NCI-H2196 (cell line): ENCODE results near the gene SERGEF.

Experiments
- DNase-seq: peaks from one replicate; lab custom pipeline; 2025; ENCODE audit not compliant: unreplicated experiment; lab: John Stamatoyannopoulos, UW

Gene SERGEF

DNA sequence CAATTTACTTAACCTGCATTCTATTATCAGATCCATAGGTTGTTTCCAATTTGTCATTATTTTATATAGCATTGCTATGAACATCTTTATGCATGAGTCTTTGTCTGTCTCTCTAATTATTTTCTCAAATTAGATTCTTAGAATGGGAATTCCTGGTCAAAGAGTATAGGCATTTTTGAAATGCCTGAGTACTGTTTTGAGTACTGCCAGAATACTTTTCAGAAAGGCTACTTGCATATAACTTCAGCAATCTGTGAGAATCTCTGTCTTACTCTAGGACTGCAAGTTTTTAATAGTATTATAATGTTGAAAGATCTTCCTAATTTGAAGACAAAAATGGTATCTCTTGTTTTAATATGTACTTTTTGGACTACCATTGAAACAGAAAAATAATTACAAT lies 221.7 kb downstream of the SERGEF start:
- DNase-seq: no peak

GRCh38 chr11:17790453-17790852 lies 222.4 kb downstream of the SERGEF start:
- no peak for DNase-seq

- no peak for DNase-seq
Observed at GRCh38 chr11:17788084-17788483, 224.8 kb downstream of the SERGEF start.

GRCh38 chr11:17786824-17787525 lies 225.9 kb downstream of the SERGEF start:
- DNase-seq: no peak

DNA sequence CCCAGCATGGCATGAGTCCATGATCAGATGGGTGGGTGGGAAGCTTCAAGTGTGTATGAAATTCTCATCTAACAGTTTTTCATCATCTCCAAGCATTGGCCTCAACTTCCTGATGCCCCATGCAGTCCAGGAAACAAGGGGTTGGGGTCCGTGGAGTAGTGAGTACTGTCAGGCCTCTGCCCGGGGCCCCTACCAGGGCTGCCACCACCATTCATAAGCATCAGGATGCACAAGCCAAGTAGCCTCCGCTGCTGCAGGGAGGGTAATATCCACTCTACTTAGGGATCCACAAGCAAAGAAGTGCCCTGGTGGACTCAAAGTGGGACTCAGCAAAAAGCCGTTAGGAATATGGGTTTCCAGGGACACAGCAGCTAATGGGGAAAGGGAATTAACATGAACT lies 229.0 kb downstream of the SERGEF start:
- DNase-seq: no peak

DNA sequence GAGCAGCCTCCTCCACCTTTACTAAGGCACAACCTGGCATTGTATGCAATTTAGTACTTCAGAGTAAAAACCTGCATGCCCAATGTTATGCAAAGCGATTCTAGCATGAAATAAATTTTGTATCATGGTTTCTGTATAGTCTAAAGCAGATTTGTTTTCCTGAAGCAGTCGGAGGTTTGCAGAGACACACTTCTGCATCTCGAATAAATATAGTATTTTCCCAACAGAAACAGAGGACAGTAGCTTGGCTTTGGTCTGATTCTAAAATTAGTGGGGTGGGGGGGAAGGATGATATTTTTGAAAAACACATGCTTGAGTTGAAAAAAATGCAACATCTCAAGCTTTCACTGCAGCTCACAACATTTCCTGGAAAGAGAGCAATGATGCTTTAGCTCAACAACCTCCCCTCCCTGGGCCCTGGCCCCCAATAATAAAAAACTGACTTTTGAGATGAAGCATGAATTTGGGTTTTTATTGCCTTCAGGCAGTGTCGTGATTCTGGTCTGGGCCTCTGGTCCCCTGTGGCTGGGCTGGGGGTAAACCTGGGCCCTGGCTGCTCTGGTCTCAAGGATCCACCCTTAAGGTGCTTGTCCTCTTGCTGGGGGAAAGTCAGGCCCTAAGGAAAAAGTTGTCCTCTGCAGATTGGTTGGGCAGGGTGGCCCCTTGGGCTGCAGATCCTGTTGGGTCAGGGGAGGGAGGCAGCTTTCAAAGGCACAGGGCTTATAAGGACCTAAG lies 230.1 kb downstream of the SERGEF start:
- no peak for DNase-seq

GRCh38 chr11:17782145-17782544 lies 230.7 kb downstream of the SERGEF start:
- DNase-seq: no peak

GRCh38 chr11:17781626-17782025 lies 231.2 kb downstream of the SERGEF start:
- DNase-seq: no peak

DNA sequence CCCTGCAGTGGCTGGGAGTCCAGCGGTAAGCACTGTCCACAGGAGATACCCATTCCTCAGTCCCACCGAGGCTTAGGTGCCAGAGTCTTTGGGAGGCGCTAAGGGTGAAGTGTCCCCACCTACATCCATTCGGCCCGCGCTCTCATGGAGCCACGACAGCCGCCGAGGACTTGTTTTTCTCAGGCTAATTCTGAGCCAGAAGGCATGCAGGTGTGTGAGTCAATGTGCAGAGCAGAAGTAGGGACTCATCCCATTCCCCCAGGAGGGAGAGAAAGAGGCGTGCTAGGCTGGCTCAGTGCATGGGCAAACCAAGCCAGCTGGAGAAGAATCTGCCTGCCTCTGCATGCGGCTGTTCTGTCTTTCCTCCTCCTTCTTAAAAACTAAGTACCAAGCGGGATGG lies 231.6 kb downstream of the SERGEF start:
- no peak for DNase-seq

GRCh38 chr11:17780668-17781067 lies 232.2 kb downstream of the SERGEF start:
- DNase-seq: no peak

DNA sequence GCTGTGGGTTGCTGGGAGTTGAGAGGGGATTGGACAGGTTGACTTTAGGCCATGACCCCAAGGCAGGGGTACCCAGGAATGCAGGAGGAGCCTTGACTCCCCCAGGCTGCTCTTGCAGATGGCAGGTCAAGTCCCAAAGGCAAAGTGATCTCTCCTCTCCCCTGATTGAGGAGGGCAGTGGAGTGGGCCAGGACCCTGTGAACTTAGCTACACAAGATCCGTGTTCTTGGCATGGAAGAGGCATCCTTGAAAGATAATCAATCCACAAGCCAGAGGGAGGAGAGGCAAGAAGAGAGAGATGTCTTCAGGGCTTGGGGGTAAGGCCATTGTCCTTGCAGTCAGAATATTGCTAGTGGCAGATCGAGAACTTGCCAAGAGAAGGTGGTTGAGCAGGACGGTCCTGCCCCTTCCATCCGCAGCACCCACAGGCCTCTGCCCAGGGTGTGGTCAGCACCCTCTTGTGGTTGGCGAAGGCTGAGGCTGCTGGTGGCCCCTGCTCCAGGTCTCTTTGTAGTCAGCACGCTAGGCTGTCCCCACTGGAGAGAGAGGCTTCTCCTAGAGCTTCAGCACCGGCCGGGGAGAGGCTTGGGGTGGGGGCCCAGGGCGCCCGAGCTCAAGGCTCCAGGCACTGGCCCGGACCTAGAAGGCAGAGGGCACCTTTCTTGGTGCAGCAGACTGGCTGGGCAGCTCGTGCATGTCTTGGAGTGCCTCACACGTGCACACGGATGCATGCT lies 232.8 kb downstream of the SERGEF start:
- no peak for DNase-seq

- no peak for DNase-seq
Observed at GRCh38 chr11:17778956-17779860, 233.6 kb downstream of the SERGEF start.

GRCh38 chr11:17778352-17778751 lies 234.5 kb downstream of the SERGEF start:
- DNase-seq: no peak

DNA sequence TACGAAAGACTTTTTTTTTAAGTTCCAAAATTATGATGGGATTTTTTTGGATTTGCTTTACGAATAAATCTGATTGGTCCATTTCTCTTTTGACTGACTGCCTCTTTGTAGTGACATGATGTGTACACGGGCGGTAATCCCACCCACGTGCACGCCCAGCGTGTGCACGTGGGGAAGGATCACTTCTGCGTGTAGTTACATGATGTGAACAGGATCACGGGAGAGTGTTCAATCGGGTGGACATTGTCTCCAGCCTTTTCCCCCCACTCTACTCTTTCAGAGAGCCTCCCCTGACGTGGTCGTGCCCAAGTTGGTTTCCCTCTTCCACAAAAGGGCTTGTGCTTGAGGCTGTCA lies 235.1 kb downstream of the SERGEF start:
- DNase-seq: no peak

DNA sequence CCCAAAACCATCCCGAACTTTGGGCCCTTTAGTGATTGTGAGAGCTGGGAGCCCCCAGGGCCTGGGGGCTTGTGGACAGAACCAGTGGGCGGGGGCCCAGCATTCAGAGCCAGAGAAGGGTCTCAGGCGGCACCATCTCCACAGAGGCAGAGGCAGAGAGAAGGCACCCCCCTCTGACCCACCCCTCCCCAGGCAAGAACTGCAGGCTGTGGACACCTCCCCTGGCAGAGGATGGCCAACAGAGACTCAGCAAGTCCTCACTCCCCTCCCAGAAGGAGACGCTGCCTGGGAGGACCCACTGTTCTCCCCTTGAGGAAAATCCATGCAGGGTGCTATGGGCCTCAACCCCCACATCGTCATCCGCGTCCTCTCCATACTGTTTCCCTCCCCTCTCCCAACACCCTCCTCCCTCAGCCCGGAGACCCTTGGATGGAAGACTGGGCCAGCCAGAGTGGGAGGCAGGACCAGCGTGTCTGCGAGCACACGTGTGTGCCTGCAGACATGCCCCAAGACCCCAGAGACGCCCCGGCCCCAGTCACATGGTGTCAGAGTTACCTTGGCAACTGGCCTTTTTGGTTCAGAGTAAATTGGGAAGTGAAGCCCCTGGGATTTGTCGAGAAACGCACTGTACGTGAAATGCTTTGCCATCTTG lies 235.6 kb downstream of the SERGEF start:
- no peak for DNase-seq

- no peak for DNase-seq
Observed at GRCh38 chr11:17776212-17776875, 236.5 kb downstream of the SERGEF start.

DNA sequence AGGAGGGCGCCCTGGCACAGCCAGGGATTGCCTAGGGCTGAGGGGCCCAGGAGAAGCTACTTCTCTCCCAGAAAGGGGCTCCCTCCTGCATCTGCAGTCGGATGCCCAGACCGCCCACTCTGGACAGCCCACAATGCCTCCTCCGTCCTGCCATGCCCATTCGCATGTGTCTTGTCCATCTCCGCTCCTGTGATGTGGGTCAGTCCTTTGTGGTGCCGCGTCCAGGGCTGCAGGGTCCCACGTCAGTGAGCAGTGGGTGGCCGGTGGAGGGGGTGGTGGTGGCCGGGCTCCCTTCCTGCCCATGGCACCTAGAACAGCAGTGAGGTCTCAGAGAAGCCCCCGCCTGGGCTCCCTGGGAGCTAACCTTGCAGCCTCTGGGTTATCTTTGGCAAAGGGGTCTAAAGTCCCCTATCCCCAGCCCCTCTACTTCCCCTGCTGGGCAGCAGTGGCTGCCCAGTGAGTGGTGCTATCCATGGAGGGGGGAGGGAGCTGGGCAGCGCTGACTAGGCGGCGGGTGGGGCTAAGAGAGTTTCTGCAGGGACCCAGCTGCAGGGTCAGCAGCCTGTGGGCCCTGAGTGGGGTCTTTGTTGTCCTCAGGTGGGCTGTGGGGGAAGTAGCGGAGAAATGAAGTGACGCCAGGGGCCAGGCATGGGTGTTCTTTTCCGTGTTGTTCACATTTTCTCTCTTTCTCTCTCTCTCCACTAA lies 237.2 kb downstream of the SERGEF start:
- no peak for DNase-seq

DNA sequence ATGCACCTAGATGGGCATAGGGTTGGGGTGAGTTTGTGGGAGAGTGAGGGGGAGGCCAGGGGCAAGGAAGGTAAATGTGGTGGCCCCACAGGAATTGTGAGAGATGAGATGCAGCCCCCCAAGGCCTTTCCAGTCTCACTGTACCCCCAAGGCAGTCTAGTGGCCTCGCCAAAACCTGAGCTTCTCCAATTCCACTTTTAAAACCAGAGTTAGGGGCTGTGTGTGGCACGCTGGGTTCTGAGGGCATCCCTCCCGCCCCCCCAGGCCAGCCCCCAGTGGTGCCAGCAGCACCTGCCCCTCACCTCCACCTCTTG lies 237.9 kb downstream of the SERGEF start:
- DNase-seq: no peak

DNA sequence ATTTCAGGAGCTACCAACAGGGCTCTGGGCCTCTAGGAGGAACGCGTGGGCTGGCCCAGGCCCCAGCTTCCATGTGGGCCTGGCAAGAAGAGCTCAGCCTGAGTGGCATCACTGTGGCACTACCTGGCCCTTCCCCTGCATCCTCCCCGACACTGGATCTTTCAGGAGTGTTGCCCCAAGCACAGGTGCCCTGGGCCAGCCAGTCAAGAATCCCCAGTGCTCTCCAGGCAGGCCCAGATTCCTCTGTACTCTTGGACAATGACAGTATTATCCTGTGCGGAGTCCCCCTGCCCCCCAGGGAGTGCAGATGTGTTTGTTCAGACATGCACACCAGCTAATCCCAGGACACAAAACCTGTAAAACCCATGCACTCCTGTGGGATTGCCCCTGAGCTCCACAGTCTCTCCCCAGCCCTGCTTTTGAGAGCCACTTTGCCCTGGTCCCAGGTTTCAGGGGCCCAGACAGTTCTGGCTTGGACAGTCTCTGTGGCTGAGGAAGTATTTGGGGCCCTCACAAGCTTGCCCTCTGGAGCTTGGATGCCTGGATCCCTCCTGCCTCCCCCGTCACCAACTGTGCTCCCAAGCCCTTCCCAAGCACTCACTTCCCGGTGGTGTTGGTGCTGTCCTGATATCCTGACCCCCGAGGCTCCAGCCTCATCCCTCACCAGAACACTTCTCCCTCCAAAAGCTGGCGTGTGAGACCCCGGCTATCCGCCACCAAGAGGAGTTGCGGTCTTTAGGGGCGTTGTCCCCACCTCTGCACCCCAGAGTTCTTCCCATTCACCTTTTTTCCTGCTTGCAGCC lies 238.4 kb downstream of the SERGEF start:
- no peak for DNase-seq
